Femur (tissue), 1 donor: ENCODE measurements around the gene RNU11.
A peak's percentile ranks its signal among the peaks of the same experiment; 100 is the strongest.
"Not testable (repeated sequence)": the region's sequence is repeated elsewhere in the genome, so short reads cannot be mapped to it uniquely, and the experiment has no call there.

Experiments
- DNase-seq: peaks from one replicate; pipeline ENCODE4 v3.0.0-alpha.2; 2017

The RNU11 gene

GRCh38 chr1:28648474-28649198 is at the start of gene RNU11:
TSS of gene RNU11 (plus strand) at chr1:28648600.
- peak; percentile 94 for DNase-seq

DNA sequence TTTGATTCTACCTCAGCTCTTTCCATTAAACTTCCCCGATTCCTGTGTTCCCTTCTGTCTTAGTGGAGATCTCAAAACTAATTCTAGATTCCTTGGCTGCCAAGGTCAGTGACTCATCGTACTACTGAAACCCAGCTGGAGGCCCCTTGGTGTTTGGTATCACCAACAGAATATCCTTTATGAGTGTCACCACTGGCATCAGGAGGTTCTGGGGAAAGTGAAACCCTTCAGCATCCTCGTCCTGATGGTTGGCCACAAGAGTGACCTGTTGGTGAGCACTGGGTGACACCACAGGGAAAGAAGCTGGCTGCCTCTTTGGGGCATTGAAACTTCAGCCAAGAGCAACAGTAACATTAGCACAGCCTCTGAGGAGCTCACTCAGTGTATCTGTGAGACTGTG is 46.7 kb upstream of the RNU11 start:
- DNase-seq, result no peak

GRCh38 chr1:28602536-28603439 is 45.6 kb upstream of the RNU11 start:
- peak; percentile 79 for DNase-seq

DNA sequence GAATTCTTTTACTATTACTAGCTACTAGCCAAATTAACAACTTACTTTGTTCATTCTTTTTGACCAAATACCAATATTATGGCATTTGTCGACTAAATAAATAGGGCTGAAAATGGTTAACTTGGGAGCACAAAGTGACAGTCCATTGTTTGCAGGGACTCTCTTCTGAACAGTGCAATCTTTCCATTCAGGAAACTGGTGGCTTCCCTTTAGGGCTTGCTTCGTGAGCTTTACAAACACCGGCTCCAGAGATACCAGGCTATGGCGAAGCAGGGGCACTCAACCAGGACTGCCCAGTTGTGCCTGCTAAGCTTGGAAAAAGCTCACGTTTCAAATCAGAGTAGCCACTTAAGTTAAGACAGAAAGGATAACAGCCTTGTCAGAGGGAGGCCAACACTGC is 44.0 kb upstream of the RNU11 start:
- DNase-seq, result no peak

DNA sequence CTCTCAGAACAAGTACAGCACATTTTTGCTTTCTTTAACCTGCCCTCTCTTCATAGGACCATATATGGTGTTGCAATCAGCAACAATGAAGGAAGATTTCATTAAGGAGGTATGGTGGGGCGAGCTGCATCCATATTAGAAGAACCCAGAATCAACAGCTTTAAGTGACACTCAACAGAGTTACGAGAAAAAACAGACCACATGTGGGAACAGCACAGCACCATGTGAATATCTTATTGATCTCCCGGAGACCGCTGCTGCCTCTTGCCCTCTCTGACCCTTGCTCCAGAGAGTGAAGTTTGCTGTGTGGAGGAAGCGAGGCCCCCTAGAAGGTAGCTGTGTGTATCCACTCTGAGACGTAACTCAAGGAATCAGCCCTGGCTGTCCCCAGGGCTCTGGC is 43.4 kb upstream of the RNU11 start:
- no peak for DNase-seq

DNA sequence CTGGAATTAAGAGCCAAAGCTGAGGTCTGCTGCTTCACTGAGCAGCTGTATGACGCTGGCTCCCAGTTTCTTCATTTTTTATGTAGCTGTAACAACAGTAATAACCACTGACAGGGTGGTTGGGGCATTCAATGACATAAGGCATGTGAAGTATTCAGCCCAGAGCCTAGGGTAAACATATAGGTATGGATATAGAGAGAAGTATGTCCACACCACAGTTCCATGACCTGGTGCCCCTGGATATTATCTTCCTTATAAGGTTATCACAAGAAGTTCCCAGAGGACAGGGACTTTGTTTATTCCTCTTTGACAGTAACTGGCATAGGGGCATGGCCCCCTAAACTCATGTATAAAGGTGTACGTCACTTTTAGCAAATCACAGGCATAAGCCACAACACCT is 41.6 kb upstream of the RNU11 start:
- DNase-seq, result no peak

DNA sequence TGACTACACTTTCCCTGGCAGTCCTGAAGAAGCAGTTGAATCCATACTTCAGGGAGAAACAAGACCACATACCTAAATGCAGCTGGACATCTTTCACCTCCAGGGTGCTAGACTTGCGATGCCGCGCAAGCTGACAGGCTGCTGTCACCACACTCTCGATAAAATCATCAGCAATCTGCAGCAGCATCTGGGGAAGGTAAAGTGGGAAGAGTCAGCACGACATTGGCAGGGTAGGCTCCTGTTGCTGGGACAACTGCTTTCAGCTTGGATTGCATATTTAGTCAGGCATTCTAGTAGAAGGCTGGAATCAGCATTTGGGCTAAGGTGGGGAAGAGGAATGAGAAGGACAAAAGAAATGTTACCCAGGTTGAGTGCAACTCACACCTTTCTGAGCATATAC is 35.2 kb upstream of the RNU11 start:
- no peak for DNase-seq

GRCh38 chr1:28631713-28632112 is 16.7 kb upstream of the RNU11 start:
- DNase-seq, result no peak

- DNase-seq, result no peak
Measured at GRCh38 chr1:28632560-28632959, 15.8 kb upstream of the RNU11 start.

DNA sequence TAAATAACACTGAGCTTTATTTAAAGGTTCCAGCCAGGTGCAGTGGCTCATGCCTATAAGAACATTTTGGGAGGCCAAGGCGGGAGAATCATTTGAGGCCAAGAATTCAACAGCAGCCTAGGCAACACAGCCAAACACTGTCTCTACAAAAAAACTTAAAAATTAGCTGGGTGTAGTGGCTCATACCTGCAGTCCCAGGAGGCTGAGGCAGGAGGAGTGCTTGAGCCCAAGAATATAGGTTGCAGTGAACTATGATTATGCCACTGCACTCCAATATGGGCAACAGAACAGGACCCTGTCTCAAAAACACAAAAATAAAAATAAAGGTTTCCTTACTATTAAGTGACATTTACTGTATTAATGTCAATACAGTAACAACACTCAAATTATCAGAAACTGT is 7.6 kb upstream of the RNU11 start:
- no peak for DNase-seq

DNA sequence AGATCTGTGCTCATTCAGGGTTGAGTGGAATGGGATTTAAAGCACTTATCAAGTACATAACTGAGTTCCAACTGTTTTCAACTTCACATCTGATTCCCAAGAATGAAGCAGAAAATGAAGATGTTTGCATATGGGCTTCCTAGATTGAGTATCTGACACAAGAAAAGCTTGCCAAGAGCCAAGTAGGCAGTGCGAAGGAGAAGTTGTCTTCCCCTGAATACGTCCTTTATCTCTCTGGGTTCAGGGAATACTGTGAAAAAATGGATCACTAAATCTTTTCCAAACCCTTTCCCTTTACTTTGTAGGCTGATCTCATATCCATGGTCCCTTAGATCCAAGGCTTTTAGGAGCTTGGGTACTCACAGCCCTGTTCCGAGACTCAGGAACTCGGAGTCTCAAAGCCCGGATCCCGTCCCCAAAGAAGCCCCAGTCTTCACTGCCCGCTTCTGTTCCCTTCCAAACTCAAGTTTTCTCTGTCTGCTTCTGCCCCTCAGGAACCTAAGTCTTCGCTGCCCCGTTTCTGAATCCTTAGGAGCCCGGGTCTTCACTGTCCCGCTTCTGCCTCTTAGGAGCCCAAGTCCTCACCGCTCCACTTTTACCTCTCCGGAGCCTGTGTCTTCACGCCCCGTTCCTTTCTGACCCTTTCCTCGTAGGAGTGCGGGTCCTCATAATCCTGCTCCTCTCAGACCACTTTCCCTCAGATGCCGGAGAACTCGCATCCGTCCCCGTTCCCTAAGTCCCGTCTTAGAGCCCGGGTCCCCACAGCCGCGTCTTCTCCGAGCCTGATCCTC is 6.1 kb upstream of the RNU11 start:
- no peak for DNase-seq

- DNase-seq, result peak; percentile 97
Measured at GRCh38 chr1:28642847-28643635, 5.4 kb upstream of the RNU11 start, which contains the start of gene TAF12. TSS of gene TAF12 (minus strand) at chr1:28643067. CDS start at chr1:28622081, 20,986 bp downstream.

DNA sequence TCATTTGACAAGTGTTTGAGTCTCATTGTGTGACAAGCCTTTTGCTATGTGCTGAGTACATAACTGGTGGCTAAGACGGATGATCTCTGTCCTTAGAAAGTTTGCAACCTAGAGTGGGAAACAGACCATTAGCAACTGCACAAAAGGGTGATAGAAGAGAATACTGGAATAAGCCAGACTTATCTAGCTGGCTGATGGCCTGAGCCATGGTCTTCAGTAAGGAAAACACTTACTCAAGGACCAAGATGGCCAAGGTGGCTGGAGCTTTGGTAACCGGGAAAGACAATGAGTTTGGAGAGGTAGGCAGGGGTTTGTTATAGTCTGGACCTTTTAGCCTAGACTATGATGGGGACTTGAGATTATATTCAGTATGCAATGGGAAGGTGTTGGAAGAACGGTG is 3.9 kb upstream of the RNU11 start:
- no peak for DNase-seq

- not testable (repeated sequence) for DNase-seq
Measured at GRCh38 chr1:28645406-28645805, 3.0 kb upstream of the RNU11 start.

DNA sequence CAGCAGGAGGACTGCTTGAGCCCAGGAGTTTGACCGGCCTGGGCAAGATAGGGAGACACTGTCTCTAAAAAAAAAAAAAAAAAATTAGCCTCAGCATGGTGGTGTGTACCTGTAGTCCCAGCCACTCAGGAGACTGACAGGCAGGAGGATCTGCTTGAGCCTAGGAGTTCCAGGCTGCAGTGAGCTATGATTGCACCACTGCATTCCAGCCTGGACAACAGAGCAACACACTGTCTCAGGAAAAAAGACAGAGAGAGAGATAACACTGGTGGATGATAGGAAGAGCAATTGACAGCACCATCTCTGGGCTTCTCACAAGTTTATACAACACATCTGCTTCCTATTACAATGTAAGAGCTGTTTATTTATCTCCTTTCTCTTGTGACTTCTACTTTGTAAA is 2.4 kb upstream of the RNU11 start:
- DNase-seq, result no peak

DNA sequence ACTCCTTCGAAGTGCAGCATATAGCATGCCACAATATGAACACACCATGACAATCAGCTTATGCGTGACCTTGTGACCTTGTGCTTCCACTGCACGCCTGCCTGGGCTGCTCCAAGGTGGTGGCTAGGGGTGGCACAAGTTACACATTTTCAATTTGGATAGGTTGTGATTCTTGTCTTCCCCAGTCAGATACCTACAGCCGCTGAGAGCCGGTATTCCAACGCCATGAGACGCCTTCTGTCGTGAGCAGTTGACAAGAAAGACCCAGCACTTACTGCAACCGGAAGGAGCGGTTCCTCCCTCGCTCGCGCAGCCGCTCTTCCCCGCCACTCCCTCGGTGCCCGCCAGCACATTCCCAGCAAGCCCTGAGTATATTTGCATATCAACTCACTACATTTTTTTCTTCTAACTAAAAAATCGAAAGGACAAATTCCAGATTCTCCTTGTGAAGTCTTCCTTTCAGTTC is 359 bp upstream of the RNU11 start:
- DNase-seq, result peak; percentile 96

GRCh38 chr1:28653063-28653462 is 4.7 kb downstream of the RNU11 start:
- DNase-seq, result not testable (repeated sequence)

DNA sequence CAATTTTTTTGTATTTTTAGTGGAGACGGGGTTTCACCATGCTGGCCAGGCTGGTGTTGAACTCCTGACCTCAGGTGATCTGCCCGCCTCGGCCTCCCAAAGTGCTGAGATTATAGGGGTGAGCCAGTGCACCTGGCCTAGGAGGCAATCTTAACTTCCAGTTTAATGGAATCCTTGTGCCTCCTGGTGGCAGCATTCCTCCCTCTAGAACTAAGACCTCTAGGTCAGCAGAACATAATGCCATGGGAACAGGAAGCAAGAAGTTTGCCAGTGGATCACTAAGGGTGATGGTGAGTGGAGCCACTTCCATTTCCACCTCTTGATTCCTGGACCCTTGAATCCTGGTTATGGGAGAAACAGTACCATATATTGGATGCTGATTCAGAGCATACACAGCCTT is 5.5 kb downstream of the RNU11 start:
- DNase-seq, result not testable (repeated sequence)

GRCh38 chr1:28655448-28656311 is 7.3 kb downstream of the RNU11 start:
- DNase-seq, result not testable (repeated sequence)

GRCh38 chr1:28656335-28656734 is 7.9 kb downstream of the RNU11 start:
- no peak for DNase-seq

- DNase-seq, result no peak
Measured at GRCh38 chr1:28663871-28664470, 15.6 kb downstream of the RNU11 start.
